Mucosa of stomach (tissue), 1 donor: ENCODE measurements around the gene RPL3.
A peak's percentile ranks its signal among the peaks of the same experiment; 100 is the strongest.

Source experiments
- H3K27me3 ChIP-seq: one replicate; pipeline ENCODE4 v1.7.0; 2013; ENCODE audit warnings: mild to moderate bottlenecking, low read length; ENCODE audit not compliant: control insufficient read depth, insufficient read depth
- H3K36me3 ChIP-seq: one replicate; pipeline ENCODE4 v1.7.0; 2013; ENCODE audit warnings: low read length; ENCODE audit not compliant: control insufficient read depth, insufficient read depth
- H3K4me1 ChIP-seq: one replicate; pipeline ENCODE4 v1.7.0; 2013; ENCODE audit warnings: mild to moderate bottlenecking, low read length; ENCODE audit not compliant: control insufficient read depth, insufficient read depth
- H3K4me3 ChIP-seq: one replicate; pipeline ENCODE4 v1.7.0; 2013; ENCODE audit warnings: low read length
- H3K9ac ChIP-seq: one replicate; pipeline ENCODE4 v1.7.0; 2013; ENCODE audit warnings: mild to moderate bottlenecking, low read length, moderate library complexity
- H3K9me3 ChIP-seq: one replicate; pipeline ENCODE4 v1.7.0; 2013; ENCODE audit warnings: mild to moderate bottlenecking, low read length, moderate library complexity; ENCODE audit not compliant: control insufficient read depth
- donor health status: Pancreatic carcinoma.

Gene RPL3

DNA sequence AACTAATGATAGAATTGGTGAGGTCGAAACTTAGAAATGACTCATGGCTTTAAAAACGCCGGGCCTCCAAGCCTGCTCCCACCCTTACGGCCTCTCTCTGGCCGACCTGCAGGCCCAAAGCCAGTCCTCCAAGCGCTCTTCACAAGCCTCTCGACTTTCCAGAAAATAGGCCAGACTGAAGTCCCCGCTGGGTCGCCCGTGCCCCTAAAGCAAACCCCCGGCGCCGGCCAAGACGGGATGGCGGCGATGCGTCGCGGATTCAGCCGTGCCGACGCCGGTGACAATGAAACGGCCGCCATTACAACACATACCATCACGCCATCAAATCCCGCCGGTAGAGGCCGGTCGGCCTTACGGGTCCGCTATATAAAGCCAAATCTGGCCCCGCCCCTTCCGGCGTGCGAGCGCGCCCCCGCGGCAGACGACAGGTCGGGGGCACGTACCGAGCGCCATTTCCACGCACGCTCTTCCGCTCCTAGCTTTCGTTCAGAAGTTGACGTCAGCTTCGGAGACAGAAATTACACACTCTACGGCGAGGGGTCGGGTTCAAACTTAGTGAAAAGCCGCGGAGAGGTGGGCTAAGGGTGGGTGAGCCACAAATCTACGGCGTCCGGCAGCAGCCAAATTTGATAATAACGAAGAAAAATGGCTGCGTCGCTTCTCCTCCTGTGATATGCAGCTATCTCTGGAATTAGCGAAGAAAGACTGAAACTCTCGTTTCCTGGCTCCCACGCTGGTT, at the start of gene RPL3:
Gene RPL3 (minus strand): TSS at position 340 of the 739 bp plus-strand sequence. CDS start 26 bp downstream, at position 314.
- Histone ChIP-seq H3K27me3 (no peaks in the 10 kb centered on the region), H3K9ac (peak within 1 kb of the TSS; percentile 99), H3K4me1 (peaks cover 42% of the 10 kb centered on the region)

DNA sequence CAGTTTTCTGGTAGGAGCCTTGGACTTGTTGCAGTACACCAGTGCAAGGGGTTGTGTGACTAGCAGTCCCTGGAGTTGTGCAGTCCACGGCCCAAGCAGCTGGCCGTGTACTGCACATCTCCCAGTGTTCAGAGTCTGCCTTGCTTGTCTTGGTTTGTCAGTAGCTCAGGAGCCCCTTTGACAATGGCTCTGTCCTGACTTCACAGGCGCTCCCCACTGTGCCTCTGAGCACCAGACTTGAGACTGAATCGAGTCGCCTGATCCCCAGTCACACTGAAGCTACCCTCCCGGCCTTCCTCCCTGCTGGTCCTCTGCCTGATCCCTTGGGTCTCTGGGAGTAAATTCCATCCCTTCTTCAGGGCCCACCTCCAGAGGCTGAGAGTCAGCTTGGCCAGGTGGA, 49.8 kb upstream of the RPL3 start:
- no peaks in the 10 kb centered on the region for H3K4me1 ChIP-seq
- no peak overlapping the region for H3K4me3 ChIP-seq
- H3K27me3 ChIP-seq = no peaks in the 10 kb centered on the region
- no peaks in the 10 kb centered on the region for H3K9me3 ChIP-seq
- H3K9ac ChIP-seq = no peak overlapping the region
- H3K36me3 ChIP-seq = no peaks in the 10 kb centered on the region

More for the DNA sequence above, at the start of gene RPL3:
- Histone ChIP-seq H3K36me3 (peaks cover 20% of the 10 kb centered on the region), H3K4me3 (peak within 1 kb of the TSS; percentile 81), H3K9me3 (no peaks in the 10 kb centered on the region)

DNA sequence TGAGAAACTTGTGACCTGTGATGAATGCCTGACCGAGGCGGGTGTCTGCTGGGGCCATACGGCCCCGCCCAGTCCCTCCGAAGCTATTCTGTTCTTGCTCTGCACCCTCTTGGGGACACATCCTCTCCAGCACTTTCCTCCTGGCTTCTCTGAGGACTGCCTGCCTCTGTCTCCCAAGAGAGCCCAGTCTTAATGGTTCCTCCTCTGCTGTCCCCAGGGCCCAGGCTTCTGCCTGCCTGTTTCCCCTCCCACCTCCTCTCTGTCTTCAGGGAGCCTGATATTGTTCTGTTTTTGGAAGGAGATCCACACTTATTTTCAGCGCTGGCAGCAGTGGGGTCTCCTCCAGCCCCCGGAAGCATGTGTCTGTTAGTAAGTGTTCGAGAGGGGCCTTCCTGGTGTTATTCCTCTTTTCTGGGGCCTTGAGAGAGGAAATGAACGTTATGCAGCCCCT, 49.1 kb upstream of the RPL3 start:
- Histone ChIP-seq H3K36me3 (no peaks in the 10 kb centered on the region), H3K27me3 (no peaks in the 10 kb centered on the region), H3K4me3 (no peak overlapping the region), H3K4me1 (no peaks in the 10 kb centered on the region), H3K9me3 (no peaks in the 10 kb centered on the region), H3K9ac (no peak overlapping the region)

DNA sequence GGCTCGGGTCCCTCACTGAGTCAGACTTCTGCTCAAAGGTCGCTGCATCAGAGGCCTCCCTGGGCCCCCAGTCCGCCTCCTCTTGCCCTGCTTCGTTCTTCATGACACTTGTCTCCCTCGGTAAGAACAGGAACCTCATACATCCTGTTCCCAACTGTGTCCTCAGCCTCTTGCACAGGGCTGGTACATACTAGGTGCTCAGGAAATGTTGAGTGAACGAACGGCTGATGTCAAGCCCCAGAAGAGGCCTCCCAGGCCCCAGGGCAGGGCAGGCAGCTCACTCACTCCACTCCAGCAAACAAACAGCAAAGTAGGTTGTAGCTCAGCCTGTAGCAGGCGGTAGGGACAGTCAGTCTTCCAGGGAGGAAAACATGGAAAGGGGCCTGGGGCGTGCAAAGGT, 47.6 kb upstream of the RPL3 start:
- no peaks in the 10 kb centered on the region for H3K27me3 ChIP-seq
- H3K9me3 ChIP-seq = no peaks in the 10 kb centered on the region
- H3K36me3 ChIP-seq = no peaks in the 10 kb centered on the region
- H3K9ac ChIP-seq = no peak overlapping the region
- H3K4me1 ChIP-seq = no peaks in the 10 kb centered on the region
- H3K4me3 ChIP-seq = no peak overlapping the region

DNA sequence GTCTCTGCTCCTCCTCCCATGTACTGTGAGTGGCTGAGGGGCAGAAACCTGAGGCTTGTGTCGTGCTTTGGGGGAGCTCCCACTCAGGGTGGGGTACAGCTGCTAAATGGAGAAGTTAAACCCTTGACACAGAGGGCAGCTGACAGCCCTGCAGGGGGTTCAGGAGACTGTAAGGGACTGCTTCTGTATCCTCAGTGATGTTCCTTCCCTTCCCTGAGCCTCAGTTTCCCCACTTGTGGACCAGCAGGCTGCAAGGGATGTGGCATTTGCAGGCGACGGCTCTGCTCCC, 46.0 kb upstream of the RPL3 start:
- Histone ChIP-seq H3K4me3 (no peak overlapping the region), H3K36me3 (no peaks in the 10 kb centered on the region), H3K9me3 (no peaks in the 10 kb centered on the region), H3K9ac (no peak overlapping the region), H3K27me3 (no peaks in the 10 kb centered on the region), H3K4me1 (no peaks in the 10 kb centered on the region)

DNA sequence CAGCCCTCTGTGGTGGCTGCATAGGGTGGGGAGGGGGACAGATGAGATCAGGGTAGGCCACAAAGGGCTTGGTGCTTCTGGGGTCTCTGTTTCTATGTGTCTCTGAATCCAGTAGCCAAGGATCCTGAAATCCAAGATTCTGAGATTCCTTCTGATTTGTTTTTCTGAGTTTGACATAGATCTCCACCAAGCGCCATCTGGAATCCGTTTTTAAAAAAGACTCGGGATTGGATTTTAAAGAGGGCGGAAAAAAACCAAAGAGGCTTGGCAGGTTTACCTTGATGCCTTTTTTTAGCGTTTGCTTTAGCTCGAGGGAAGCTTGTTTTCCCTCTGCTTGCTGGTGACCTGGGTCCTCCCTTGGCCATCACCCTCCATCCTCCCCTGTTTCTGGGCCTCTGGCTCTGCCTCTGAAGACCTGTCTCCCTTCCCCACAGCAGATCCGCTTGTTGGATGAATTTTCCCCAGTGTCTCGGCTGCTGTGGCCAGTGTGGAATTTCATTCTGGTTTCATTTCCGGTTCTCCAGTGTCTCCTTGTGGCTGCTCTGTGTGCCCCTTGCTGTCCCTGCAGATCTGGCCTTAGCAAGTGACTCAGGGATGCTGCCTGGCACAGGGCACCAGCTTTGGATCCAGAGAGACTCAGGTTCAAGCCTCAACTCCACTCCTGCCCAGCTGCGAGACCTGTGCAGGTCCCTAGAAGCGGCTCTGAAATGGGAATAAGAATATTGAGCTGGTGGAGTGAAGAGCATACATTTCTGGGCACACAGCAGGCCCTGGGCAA, 45.5 kb upstream of the RPL3 start:
- Histone ChIP-seq H3K27me3 (no peaks in the 10 kb centered on the region), H3K9me3 (no peaks in the 10 kb centered on the region), H3K4me3 (no peak overlapping the region), H3K9ac (no peak overlapping the region), H3K4me1 (no peaks in the 10 kb centered on the region), H3K36me3 (no peaks in the 10 kb centered on the region)

DNA sequence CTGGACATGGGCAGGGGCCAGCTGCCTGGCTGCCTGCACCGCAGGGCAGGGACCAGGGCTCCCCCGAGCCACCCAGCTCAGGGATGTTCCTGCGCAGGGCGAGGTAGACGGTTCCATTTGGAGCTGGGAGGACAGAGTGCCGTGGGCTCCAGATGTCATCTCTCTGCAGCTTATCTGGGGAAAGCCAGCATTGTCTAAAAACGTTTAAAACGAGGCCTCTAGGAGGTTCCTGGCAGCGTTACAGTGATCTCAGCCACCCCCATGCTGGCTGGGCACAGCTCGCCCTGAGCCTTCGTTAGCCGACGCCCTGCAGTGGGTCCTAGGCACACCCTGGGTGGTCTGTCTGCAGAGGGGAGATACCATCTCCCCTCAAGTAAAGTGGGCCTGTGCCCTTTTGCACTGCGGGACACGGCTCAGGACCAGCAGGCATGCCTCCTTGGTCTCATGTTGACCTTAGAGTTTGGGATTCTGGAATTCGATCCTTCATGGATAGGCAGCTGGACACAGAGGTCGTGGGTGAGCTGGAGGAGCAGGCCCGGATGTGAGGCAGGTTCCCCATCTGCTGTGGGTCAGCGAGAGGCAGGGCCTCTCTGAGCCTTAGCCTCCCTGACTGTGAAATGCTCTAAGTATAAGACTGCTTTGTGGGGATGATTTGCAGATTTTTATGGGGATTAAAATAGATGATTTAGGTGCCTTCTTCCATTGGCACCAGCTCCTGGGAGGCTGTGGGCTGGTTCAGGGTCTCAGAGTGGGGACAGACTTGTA, 44.5 kb upstream of the RPL3 start:
- Histone ChIP-seq H3K9me3 (no peaks in the 10 kb centered on the region), H3K27me3 (no peaks in the 10 kb centered on the region), H3K4me3 (no peak overlapping the region), H3K9ac (no peak overlapping the region), H3K4me1 (no peaks in the 10 kb centered on the region), H3K36me3 (no peaks in the 10 kb centered on the region)

DNA sequence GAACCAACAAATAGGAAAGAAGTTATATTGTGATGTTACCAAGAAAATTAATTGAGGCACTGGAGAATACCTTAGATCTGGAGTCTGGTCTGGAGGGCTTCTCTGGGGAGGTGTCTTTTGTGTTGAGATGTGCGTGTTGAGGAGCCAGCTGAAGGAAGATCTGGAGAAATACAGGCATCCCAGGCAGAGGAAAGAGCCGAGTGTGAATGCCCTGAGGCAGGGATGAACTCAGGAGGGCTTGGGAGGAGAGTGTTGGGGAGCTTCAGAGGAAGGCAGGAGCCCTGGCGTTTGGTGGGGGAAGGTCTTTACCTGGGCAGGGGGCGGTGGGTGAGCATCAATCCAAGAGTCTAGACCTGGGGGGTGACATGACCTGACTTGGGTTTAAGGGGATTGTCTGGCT, 43.5 kb upstream of the RPL3 start:
- Histone ChIP-seq H3K9ac (no peak overlapping the region), H3K4me3 (no peak overlapping the region), H3K27me3 (no peaks in the 10 kb centered on the region), H3K36me3 (no peaks in the 10 kb centered on the region), H3K4me1 (no peaks in the 10 kb centered on the region), H3K9me3 (no peaks in the 10 kb centered on the region)

DNA sequence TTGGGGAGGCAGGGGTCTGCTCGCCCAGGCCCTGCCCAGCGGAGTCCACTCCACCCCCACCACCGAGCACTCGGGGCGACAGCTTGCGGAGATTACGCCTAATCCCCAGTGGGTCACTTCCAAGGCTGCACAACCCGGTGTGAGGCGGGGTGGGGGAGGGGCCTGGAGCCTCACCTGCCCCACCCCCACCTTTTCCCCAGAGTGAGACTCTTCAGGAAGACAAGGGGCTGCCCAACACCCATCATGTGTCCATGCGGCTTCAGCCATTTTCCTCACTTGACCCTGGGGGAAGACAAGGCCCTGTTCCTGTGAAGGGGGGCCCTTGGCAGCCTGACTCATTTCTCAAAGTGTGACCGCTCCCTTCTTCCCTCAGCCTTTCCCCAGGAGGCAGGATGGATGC, 42.8 kb upstream of the RPL3 start:
- Histone ChIP-seq H3K9ac (no peak overlapping the region), H3K36me3 (no peaks in the 10 kb centered on the region), H3K4me1 (no peaks in the 10 kb centered on the region), H3K4me3 (no peak overlapping the region), H3K27me3 (no peaks in the 10 kb centered on the region), H3K9me3 (no peaks in the 10 kb centered on the region)

DNA sequence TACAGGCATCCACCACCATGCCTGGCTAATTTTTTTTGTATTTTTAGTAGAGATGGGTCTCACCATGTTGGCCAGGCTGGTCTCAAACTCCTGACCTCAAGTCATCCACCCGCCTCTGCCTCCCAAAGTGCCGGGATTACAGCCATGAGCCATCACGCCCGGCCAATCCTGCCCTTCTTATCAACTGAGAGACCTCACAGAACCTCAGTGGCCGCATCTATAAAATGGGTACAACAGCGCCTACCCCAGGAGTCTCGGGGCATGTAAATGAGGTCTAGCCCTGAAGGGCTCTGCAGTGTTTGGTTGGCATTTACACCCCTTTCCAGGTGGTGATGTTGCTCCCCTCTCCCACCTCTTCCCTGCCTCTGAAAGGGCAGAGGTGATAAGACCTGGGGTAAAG, 42.1 kb upstream of the RPL3 start:
- Histone ChIP-seq H3K4me1 (no peaks in the 10 kb centered on the region), H3K36me3 (no peaks in the 10 kb centered on the region), H3K4me3 (no peak overlapping the region), H3K9me3 (no peaks in the 10 kb centered on the region), H3K27me3 (no peaks in the 10 kb centered on the region), H3K9ac (no peak overlapping the region)

DNA sequence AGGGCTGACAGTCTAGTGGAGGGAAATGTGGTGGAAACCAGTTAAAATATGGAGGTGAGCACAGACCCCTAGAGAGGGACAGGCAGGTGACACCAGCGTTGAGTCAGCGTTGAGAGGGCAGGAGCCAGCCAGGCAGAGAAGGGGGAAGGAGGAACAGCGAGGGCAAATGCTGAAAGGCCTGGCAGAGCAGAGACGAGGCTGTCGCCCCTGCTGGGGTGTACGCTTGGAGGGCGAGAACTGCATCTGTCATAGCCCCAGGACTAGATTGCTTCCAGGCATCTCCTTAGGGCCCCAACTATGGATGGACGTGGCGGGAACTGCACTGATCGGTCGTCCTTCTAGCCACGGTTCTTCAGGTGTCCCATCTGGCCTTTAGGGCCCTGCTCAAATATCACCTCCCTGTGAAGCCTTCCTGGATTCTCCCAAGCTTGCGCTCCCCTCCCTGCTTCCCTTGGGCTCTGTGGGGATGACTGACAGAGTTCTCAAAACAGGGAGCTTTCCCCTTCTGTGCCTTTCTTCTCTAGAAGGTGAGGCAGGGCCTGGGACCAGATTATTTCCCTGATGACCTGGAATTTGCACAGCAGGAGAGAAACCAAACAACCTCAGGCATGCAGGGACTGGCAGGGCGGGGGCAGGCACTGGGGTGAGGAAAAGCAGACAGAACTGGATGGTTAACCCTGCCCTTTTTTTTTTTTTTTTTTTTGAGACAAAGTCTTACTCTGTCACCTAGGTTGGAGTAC, 41.4 kb upstream of the RPL3 start:
- no peaks in the 10 kb centered on the region for H3K36me3 ChIP-seq
- H3K4me1 ChIP-seq = no peaks in the 10 kb centered on the region
- no peak overlapping the region for H3K9ac ChIP-seq
- no peaks in the 10 kb centered on the region for H3K27me3 ChIP-seq
- no peak overlapping the region for H3K4me3 ChIP-seq
- no peaks in the 10 kb centered on the region for H3K9me3 ChIP-seq
